Occipital lobe (tissue), 2 donors: ENCODE measurements around the gene ABCG8. TPM values are rescaled to one million over a fixed set of nuclear protein-coding genes. Genes with fewer than 3 reads are reported as not detected.

ENCODE experiments used
- DNase-seq: peaks from one replicate; lab custom pipeline; 2025; lab: John Stamatoyannopoulos, UW
- total RNA-seq: library from RNA; depleted of rRNA; stranded (reverse); fragments of >200 nt; gene quantifications from one replicate; pipeline ENCODE4 v1.2.3, GENCODE V29; 2014

The ABCG8 gene
- total RNA-seq, 1 donor from 2014 or later: 0.31 TPM

GRCh38 chr2:43826305-43827250 lies 12.2 kb upstream of the ABCG8 start:
- no peak for DNase-seq

DNA sequence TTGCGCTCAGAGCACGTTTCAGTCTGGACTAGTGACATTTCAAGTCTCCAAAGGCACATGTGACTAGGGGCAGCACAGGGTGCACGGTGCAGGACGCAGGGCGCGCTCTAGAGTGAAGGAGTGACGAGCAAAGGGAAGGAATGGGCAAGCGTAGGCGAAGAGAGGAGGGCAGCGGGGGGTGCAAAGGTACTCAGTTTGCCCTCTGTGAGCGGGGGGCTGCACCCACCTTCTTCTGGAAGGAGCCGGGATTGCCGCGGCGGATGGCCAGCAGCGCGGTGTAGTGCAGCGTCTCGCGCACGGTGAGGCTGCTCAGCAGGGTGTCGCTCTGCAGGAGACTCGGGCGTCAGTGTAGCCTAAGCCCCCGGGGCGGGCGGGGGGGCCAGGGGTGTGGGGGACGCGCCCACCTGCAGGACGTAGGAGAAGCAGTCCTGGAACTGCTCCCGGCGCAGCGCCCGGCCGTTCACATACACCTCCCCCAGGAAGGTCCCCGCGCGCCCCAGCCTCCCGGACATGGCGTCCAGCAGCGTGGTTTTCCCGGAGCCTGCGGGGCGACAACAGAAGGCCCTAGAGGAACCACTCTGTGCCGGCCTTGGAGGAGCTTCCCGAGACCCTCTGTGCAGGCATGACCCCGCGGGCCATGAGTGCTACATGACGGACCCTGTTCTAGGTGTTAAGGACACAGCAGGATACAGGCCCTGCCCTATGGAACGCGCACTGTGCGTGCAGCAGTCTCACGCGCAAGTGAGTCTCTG lies 7.1 kb upstream of the ABCG8 start:
- peak; percentile 8 for DNase-seq

DNA sequence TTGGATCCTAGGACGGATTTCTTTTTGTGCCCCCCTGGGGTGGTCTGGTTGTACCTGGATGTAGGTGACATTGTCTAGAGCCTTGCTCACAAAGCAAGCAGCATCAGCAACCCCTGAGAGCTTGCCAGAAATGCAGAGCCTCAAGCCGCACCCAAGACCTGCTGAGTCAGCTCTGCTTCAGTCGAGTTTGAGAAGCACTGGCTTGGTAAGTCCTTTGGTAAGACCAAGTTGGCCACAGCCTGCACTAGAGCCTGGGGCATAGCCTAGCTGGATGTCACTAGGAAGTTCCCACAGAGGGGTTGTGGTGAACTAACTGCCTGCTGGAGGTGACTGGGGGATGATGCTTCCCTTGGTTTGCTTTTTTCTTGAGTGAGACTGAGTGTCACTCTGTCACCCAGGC lies 6.3 kb upstream of the ABCG8 start:
- DNase-seq: no peak

DNA sequence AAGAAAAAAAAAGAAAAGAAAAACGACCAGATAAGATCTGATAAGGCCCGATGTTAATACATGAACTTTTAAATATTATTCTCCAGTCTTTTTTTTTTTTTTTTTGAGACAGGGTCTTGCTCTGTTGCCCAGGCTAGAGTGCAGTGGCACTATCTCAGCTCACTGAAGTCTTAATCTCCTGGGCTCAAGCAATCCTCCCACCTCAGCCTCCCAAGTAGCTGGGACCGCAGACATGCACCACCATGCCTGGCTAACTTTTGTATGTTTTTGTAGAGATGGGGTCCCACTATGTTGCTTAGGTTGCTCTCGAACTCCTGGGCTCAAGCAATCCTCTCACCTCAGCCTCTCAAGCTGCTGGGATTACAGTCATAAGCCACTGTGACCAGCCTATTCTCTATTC lies 1.7 kb upstream of the ABCG8 start:
- no peak for DNase-seq

DNA sequence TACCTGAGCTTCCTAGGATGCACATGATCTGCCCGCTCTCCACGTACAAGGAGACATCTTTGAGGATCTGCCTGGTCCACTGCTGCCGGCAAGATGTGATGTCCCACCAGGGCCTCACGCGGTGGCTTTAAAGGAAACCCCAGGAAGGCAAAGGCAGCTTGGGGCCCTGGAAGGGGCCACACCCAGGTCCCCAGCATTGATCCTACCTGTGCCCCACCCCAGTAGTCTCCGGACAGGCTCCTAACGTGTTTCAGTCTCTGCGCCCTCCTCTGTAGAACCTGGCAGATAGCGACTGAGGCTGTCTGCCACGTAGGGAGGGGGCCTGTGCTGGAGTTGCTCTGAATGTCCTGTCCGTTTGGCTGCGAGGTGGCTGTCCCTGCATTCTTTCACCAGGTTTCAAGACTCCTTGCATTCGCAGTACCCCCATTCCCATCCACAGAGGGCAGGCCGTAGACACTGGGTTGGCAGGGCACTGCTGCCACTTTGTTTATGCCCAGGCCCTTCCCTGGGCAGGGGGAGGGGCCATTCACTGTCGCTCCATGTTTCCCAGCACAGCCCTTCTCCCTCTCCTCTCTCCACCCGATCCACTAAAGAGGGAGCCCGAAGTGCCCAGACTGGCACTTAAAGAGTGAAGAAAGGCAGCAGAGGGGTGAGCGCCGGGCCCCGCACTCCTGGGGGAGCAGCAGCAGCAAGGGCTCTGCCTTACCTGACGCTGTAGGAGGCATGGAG lies 776 bp upstream of the ABCG8 start:
- DNase-seq: no peak

GRCh38 chr2:43839776-43840564 lies 1.2 kb downstream of the ABCG8 start:
- no peak for DNase-seq

- no peak for DNase-seq
These were observed 2.2 kb downstream of the ABCG8 start for GRCh38 chr2:43840965-43841364.

- no peak for DNase-seq
These were observed 3.4 kb downstream of the ABCG8 start for GRCh38 chr2:43841949-43842865.

- DNase-seq: no peak
These were observed 4.1 kb downstream of the ABCG8 start for GRCh38 chr2:43842866-43843226.

GRCh38 chr2:43845181-43845580 lies 6.4 kb downstream of the ABCG8 start:
- no peak for DNase-seq

DNA sequence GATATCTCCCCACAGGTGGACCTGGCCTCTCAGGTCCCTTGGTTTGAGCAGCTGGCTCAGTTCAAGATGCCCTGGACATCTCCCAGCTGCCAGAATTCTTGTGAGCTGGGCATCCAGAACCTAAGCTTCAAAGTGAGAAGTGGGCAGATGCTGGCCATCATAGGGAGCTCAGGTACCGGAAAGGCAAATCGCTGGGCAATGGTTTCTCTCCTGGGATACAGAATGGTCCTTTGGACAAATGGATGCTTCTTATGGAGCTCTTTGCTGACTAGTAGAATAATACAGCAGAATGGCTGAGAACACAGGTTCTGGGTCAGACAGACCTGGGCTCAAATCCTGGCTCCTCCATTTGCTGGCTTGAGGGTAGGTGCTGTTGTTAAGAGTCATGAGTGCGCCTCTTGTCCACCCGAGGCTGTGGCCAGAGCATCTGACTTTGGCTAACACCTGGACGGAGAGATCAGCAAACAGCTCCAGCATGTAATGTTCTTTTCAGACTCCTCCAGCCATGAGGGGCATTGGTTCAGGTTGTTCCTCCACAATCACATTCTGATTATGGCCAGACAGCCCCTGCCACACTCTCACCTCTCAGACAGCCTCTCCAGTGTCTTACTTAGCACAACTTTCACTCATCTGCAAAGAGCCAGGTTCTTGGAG lies 7.5 kb downstream of the ABCG8 start:
- no peak for DNase-seq

DNA sequence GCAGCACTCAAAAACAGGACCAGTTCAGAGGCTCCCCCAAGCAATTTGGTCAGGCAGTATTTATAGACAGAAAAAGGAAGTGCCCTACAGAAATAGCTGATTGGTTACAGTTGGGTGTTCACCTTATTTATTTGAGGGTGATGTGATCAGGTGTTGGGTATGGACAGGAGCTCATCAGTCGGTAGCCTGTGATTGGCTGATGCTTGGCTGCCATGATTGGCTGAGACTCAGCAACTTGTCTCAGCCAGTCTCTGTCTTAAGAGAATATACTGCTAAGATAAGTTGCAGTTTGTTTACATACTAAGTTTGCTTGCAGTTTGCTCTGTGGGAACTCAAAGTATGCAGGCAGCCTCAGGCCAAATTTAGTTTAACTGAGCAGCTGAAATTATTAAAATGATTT lies 9.4 kb downstream of the ABCG8 start:
- no peak for DNase-seq

GRCh38 chr2:43851011-43851980 lies 12.5 kb downstream of the ABCG8 start:
- DNase-seq: no peak

DNA sequence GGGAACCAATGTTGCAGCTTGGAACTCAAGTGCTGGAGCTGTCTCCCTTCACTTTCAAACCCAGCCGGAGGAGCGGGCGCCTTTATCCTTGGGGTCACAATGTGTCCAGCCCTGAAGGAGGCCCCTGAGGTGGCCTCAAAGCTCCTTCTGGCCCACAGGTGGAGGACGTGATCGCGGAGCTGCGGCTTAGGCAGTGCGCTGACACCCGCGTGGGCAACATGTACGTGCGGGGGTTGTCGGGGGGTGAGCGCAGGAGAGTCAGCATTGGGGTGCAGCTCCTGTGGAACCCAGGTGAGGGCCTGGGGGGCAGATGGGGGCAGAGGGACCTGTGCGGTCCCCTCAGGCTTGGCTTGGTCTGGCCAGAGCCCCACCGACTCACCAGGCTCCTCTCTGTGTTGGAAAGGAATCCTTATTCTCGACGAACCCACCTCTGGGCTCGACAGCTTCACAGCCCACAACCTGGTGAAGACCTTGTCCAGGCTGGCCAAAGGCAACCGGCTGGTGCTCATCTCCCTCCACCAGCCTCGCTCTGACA lies 13.5 kb downstream of the ABCG8 start:
- DNase-seq: no peak

GRCh38 chr2:43853141-43854081 lies 14.6 kb downstream of the ABCG8 start:
- no peak for DNase-seq

GRCh38 chr2:43854671-43855070 lies 15.9 kb downstream of the ABCG8 start:
- no peak for DNase-seq

DNA sequence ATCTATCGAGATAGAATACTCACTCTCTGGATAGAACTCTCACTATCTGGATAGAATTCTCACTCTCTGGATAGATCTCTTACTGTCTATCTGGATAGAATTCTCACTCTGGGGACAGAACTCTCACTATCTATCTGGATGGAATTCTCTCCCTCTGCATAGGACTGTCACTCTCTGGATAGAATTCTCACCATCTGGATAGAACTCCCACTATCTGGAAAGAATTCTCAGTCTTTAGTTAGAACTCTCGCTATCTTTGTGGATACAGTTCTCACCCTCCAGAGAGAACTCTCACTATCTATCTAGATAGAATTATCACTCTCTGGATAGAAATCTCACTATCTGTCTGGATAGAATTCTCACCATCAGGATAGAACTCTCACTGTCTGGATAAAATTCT lies 16.5 kb downstream of the ABCG8 start:
- DNase-seq: no peak
